Kasumi-1 (cell line): Measurements from ENCODE around the gene ERAP2.

Experiments
- DNase-seq, 2 experiments: peaks; one replicate each; lab custom pipeline; 2025; lab: John Stamatoyannopoulos, UW

The ERAP2 gene

GRCh38 chr5:96966801-96967200 lies 90.5 kb downstream of the ERAP2 start:
- no peak for DNase-seq

- no peak for DNase-seq
Observed at GRCh38 chr5:96967400-96967799, 91.1 kb downstream of the ERAP2 start.

- no peak for DNase-seq
Observed at GRCh38 chr5:96968074-96968473, 91.8 kb downstream of the ERAP2 start.

- no peak for DNase-seq
Observed at GRCh38 chr5:96968614-96969013, 92.3 kb downstream of the ERAP2 start.
